ENCODE data around the gene KLK8. TPM values are rescaled to one million over a fixed set of nuclear protein-coding genes. Genes with fewer than 3 reads are reported as not detected.

The KLK8 gene
- polyA plus RNA-seq, 2 of the 4 experiments (the other 2 are of a cell fraction), result not detected

DNA sequence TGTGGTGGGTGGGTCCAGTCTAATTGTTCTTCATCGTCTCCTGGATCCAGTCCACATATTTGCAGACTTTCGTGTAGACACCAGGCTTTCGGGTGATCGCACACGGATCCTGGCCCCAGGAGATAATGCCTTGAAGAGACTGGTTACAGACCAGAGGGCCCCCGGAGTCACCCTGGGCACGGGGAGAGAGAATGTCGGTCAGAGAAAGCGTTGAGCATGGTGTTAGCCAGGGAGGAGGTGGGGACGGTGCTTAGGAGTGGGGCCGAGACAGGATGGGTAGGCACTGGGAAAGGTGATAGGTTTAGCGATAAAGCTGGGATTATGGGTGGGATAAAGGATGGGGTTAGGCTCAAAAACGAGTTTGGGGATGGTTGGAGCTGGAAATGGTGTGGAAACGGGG lies 21.1 kb upstream of the KLK8 start:
- H3K4me3 ChIP-seq, result no peak overlapping the region
- no peak for FAIRE-seq
- no peak for ATAC-seq
- no peak overlapping the region for H3K27ac ChIP-seq
- ChIA-PET CTCF (interaction anchor here (0.6 to 8.8 kb wide), 9 partner anchors 11 to 93 kb away, joined by 3 to 147 read pairs (median 6); partner anchors contain the start of gene KLK12), POLR2A (no interaction called here)
- no peaks in the 10 kb centered on the region for H3K9me3 ChIP-seq
- no peak for DNase-seq (ENCODE audit: low read depth in 1 of 2, low spot score in 1 of 2)
- H3K4me1 ChIP-seq, result peaks cover 22% of the 10 kb centered on the region
- 28% methylated on average over 14 of the region's 14 CpGs for WGBS (ENCODE audit: missing lambda C conversion rate)
- no peak overlapping the region for H3K4me2 ChIP-seq
- TF ChIP-seq TP53 (CRISPR knock-in tag; IDR thresholded peaks at IDR 0.05) (no peak), CHD2 (IDR thresholded peaks at IDR 0.05; ENCODE audit: low read length, partially characterized antibody) (no peak), USF2 (IDR thresholded peaks at IDR 0.05) (no peak), POLR2A (IDR thresholded peaks at IDR 0.05; ENCODE audit: low read length) (no peak), MAFK (IDR thresholded peaks at IDR 0.05; ENCODE audit: partially characterized antibody) (no peak), TFCP2L1 (CRISPR knock-in tag; IDR thresholded peaks at IDR 0.05) (no peak), CBX2 (IDR thresholded peaks at IDR 0.05; ENCODE audit: borderline replicate concordance, low read depth) (no peak), HOXA7 (CRISPR knock-in tag; IDR thresholded peaks at IDR 0.05) (no peak), HOXB5 (CRISPR knock-in tag; IDR thresholded peaks at IDR 0.05) (no peak), GATA3 (IDR thresholded peaks at IDR 0.05; ENCODE audit: borderline replicate concordance) (no peak), MYC (IDR thresholded peaks at IDR 0.05; ENCODE audit: borderline replicate concordance, low read length) (no peak), EP300 (IDR thresholded peaks at IDR 0.05) (no peak), KDM5A (IDR thresholded peaks at IDR 0.05) (no peak), FOSB (CRISPR knock-in tag; IDR thresholded peaks at IDR 0.05) (no peak), SREBF2 (IDR thresholded peaks at IDR 0.05) (no peak)
- TF ChIP-seq, protein P1, sequence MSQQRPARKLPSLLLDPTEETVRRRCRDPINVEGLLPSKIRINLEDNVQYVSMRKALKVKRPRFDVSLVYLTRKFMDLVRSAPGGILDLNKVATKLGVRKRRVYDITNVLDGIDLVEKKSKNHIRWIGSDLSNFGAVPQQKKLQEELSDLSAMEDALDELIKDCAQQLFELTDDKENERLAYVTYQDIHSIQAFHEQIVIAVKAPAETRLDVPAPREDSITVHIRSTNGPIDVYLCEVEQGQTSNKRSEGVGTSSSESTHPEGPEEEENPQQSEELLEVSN (IDR thresholded peaks at IDR 0.05; ENCODE audit: borderline replicate concordance, low read depth), result no peak
- TF ChIP-seq, protein P2, sequence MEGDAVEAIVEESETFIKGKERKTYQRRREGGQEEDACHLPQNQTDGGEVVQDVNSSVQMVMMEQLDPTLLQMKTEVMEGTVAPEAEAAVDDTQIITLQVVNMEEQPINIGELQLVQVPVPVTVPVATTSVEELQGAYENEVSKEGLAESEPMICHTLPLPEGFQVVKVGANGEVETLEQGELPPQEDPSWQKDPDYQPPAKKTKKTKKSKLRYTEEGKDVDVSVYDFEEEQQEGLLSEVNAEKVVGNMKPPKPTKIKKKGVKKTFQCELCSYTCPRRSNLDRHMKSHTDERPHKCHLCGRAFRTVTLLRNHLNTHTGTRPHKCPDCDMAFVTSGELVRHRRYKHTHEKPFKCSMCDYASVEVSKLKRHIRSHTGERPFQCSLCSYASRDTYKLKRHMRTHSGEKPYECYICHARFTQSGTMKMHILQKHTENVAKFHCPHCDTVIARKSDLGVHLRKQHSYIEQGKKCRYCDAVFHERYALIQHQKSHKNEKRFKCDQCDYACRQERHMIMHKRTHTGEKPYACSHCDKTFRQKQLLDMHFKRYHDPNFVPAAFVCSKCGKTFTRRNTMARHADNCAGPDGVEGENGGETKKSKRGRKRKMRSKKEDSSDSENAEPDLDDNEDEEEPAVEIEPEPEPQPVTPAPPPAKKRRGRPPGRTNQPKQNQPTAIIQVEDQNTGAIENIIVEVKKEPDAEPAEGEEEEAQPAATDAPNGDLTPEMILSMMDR (IDR thresholded peaks at IDR 0.05), result no peak

DNA sequence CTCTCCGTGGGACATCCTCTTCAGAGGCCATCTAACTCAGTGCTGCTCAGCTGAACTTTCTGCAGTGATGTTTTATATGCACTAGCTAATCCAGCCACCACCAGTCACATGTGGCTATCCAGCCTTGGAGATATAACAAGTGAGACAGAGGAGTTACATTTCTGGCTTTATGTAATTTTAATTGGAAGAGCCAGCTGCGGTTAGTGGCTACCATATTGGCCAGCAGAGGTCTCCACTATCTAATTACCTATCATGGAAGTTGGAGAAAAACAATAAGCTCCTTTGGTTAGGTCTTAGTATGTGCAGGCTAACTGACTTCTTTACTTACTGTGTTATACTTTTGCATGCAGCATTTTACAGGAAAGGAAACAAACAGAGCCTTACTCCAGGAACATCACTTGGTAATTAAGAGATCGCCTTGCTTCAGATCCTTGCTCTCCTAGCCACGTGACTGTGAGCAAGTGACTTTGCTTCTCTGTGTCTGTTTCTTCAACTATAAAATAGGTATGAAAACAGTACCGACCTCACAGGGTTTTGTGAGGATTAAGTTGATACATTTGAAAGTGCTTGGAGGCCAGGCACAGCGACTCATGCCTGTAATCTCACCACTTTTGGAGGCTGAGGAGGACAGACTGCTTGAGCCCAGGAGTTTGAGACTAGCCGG lies 19.7 kb upstream of the KLK8 start:
- H3K4me3 ChIP-seq, result no peak overlapping the region
- ATAC-seq (peak; percentile 26 to 49; a peak in 5 of 6 replicates), FAIRE-seq (peak; percentile 65), DNase-seq (ENCODE audit: low read depth in 1 of 2, low spot score in 1 of 2) (peak; percentile 64 to 70)
- no peak overlapping the region for H3K27ac ChIP-seq
- ChIA-PET CTCF (interaction anchor here (0.7 to 8.8 kb wide), 59 partner anchors 8 to 673 kb away, joined by 3 to 147 read pairs (median 4); partner anchors contain the start of genes KLK12 and KLK13), POLR2A (interaction anchor here (0.7 kb wide), 1 partner anchor 75 kb away, joined by 3 read pairs; no protein-coding TSS in a partner anchor)
- H3K4me2 ChIP-seq, result peak overlapping the region; percentile 21
- 22% methylated on average over 7 of the region's 7 CpGs for WGBS (ENCODE audit: missing lambda C conversion rate)
- TF ChIP-seq FOSB (CRISPR knock-in tag; IDR thresholded peaks at IDR 0.05) (no peak), RAD21 (conservative IDR thresholded peaks at IDR 0.05 in 1 of 2, IDR thresholded peaks at IDR 0.05 in 1 of 2) (peak; percentile 60 to 62), MYC (IDR thresholded peaks at IDR 0.05; ENCODE audit: borderline replicate concordance, low read length) (no peak), HEYL (CRISPR knock-in tag; IDR thresholded peaks at IDR 0.05) (no peak), ZC3H11A (IDR thresholded peaks at IDR 0.05) (0 out of 2 replicates have a peak, but pooled peaks have one; percentile 4), NR3C1 (IDR thresholded peaks at IDR 0.05) (no peak), PHF8 (IDR thresholded peaks at IDR 0.05; ENCODE audit: borderline replicate concordance, low read depth) (no peak), CBX2 (IDR thresholded peaks at IDR 0.05; ENCODE audit: borderline replicate concordance, low read depth) (no peak), ZSCAN20 (CRISPR knock-in tag; IDR thresholded peaks at IDR 0.05) (no peak), SMC3 (IDR thresholded peaks at IDR 0.05) (peak; percentile 86), USF2 (IDR thresholded peaks at IDR 0.05) (peak; percentile 53)
- TF ChIP-seq, protein P1 (IDR thresholded peaks at IDR 0.05; ENCODE audit: borderline replicate concordance, low read depth), result no peak
- TF ChIP-seq, protein P2 (IDR thresholded peaks at IDR 0.05), result peak; percentile 95
- H3K4me1 ChIP-seq, result peaks cover 23% of the 10 kb centered on the region
- no peaks in the 10 kb centered on the region for H3K9me3 ChIP-seq
